Activated CD8-positive, alpha-beta memory T cell treated with anti-CD3 and anti-CD28 coated beads, Interleukin-2, amount 10 ng/mL, durations not matched to agents 7 days and 5 days (primary cell): ENCODE results near the gene APOB. TPM values are rescaled to one million over a fixed set of nuclear protein-coding genes. Genes with fewer than 3 reads are reported as not detected.

Source experiments
- ATAC-seq: fragments of 150-1000 bp; cut with Tn5 transposase; one replicate; pipeline ENCODE4 v1.10.0; 2021; ENCODE audit warnings: moderate library complexity
- CTCF ChIA-PET: fragments of 350-600 bp; sonication (Branson Sonifier 250); formaldehyde crosslinking; loops from one replicate; lab custom pipeline; 2021; ENCODE audit warnings: antibody characterized with exemption; lab: Charles Lee
- DNase-seq: peaks from one replicate; pipeline ENCODE4 v3.0.0-alpha.2; 2020
- H3K27ac Mint-ChIP-seq: one replicate; pipeline ENCODE4 v1.8.0; 2021; ENCODE audit warnings: mild to moderate bottlenecking, mixed read lengths
- H3K27me3 Mint-ChIP-seq: one replicate; pipeline ENCODE4 v1.8.0; 2021; ENCODE audit warnings: mixed read lengths
- H3K36me3 Mint-ChIP-seq: one replicate; pipeline ENCODE4 v1.8.0; 2021; ENCODE audit warnings: mild to moderate bottlenecking, mixed read lengths
- H3K4me1 Mint-ChIP-seq: one replicate; pipeline ENCODE4 v1.8.0; 2021; ENCODE audit warnings: mixed read lengths
- H3K4me3 Mint-ChIP-seq: one replicate; pipeline ENCODE4 v1.8.0; 2021; ENCODE audit warnings: mild to moderate bottlenecking, moderate library complexity, mixed read lengths
- H3K9me3 Mint-ChIP-seq: one replicate; pipeline ENCODE4 v1.8.0; 2022; ENCODE audit warnings: low read depth, mixed read lengths
- total RNA-seq, 2 experiments: library from RNA; stranded (reverse); gene quantifications; one replicate each; pipeline ENCODE4 v1.2.3, GENCODE V29; 2021

Gene APOB
- total RNA-seq, 2 experiments from 2014 or later, result not detected

- DNase-seq (no peak), ATAC-seq (no peak)
- Mint-ChIP-seq H3K27ac (no peak overlapping the region), H3K27me3 (peaks cover 8% of the 10 kb centered on the region), H3K36me3 (no peaks in the 10 kb centered on the region), H3K4me3 (no peak overlapping the region), H3K9me3 (no peaks in the 10 kb centered on the region), H3K4me1 (no peaks in the 10 kb centered on the region)
- CTCF ChIA-PET, result no interaction called here
Measured at GRCh38 chr2:21004181-21004572, 39.7 kb downstream of the APOB start.

- Mint-ChIP-seq H3K4me3 (no peak overlapping the region), H3K36me3 (no peaks in the 10 kb centered on the region), H3K27ac (no peak overlapping the region), H3K27me3 (peaks cover 8% of the 10 kb centered on the region), H3K4me1 (no peaks in the 10 kb centered on the region), H3K9me3 (no peaks in the 10 kb centered on the region)
- CTCF ChIA-PET, result no interaction called here
- DNase-seq (no peak), ATAC-seq (no peak)
Measured at GRCh38 chr2:21003572-21004180, 40.2 kb downstream of the APOB start.

- Mint-ChIP-seq H3K27ac (no peak overlapping the region), H3K9me3 (no peaks in the 10 kb centered on the region), H3K36me3 (no peaks in the 10 kb centered on the region), H3K4me3 (no peak overlapping the region), H3K27me3 (peaks cover 5% of the 10 kb centered on the region), H3K4me1 (no peaks in the 10 kb centered on the region)
- ATAC-seq (no peak), DNase-seq (no peak)
- CTCF ChIA-PET, result no interaction called here
Measured at GRCh38 chr2:21002814-21003192, 41.1 kb downstream of the APOB start.

GRCh38 chr2:21001988-21002813 lies 41.7 kb downstream of the APOB start:
- CTCF ChIA-PET, result no interaction called here
- Mint-ChIP-seq H3K4me3 (no peak overlapping the region), H3K36me3 (no peaks in the 10 kb centered on the region), H3K9me3 (no peaks in the 10 kb centered on the region), H3K27ac (no peak overlapping the region), H3K27me3 (peaks cover 5% of the 10 kb centered on the region), H3K4me1 (no peaks in the 10 kb centered on the region)
- DNase-seq (no peak), ATAC-seq (no peak)

- no peaks in the 10 kb centered on the region for H3K9me3 Mint-ChIP-seq
- H3K27ac Mint-ChIP-seq, result no peak overlapping the region
- no peaks in the 10 kb centered on the region for H3K4me1 Mint-ChIP-seq
- no peaks in the 10 kb centered on the region for H3K36me3 Mint-ChIP-seq
- H3K27me3 Mint-ChIP-seq, result no peaks in the 10 kb centered on the region
- DNase-seq (no peak), ATAC-seq (no peak)
- no peak overlapping the region for H3K4me3 Mint-ChIP-seq
- CTCF ChIA-PET, result no interaction called here
Measured at GRCh38 chr2:21001225-21001946, 42.5 kb downstream of the APOB start.

GRCh38 chr2:20999906-21000645 lies 43.8 kb downstream of the APOB start:
- CTCF ChIA-PET, result interaction anchor here (0.8 kb wide), 1 partner anchor 338 kb away, joined by 3 read pairs; no protein-coding TSS in a partner anchor
- ATAC-seq, result no peak
- Mint-ChIP-seq H3K9me3 (no peaks in the 10 kb centered on the region), H3K27me3 (no peaks in the 10 kb centered on the region), H3K36me3 (no peaks in the 10 kb centered on the region), H3K4me3 (no peak overlapping the region), H3K27ac (no peak overlapping the region), H3K4me1 (no peaks in the 10 kb centered on the region)
- DNase-seq, result no peak

GRCh38 chr2:20998972-20999905 lies 44.6 kb downstream of the APOB start:
- DNase-seq (no peak), ATAC-seq (no peak)
- Mint-ChIP-seq H3K4me1 (no peaks in the 10 kb centered on the region), H3K9me3 (no peaks in the 10 kb centered on the region), H3K36me3 (no peaks in the 10 kb centered on the region), H3K27ac (no peak overlapping the region), H3K4me3 (no peak overlapping the region), H3K27me3 (no peaks in the 10 kb centered on the region)
- CTCF ChIA-PET, result interaction anchor here (0.8 kb wide), 2 partner anchors 36 to 337 kb away, joined by 3 read pairs; no protein-coding TSS in a partner anchor

- DNase-seq (no peak), ATAC-seq (no peak)
- H3K4me3 Mint-ChIP-seq, result no peak overlapping the region
- CTCF ChIA-PET, result no interaction called here
- H3K9me3 Mint-ChIP-seq, result no peaks in the 10 kb centered on the region
- no peak overlapping the region for H3K27ac Mint-ChIP-seq
- H3K36me3 Mint-ChIP-seq, result no peaks in the 10 kb centered on the region
- H3K27me3 Mint-ChIP-seq, result no peaks in the 10 kb centered on the region
- H3K4me1 Mint-ChIP-seq, result no peaks in the 10 kb centered on the region
Measured at GRCh38 chr2:20997953-20998722, 45.7 kb downstream of the APOB start.

- no peak overlapping the region for H3K4me3 Mint-ChIP-seq
- DNase-seq (no peak), ATAC-seq (no peak)
- H3K4me1 Mint-ChIP-seq, result no peaks in the 10 kb centered on the region
- H3K27ac Mint-ChIP-seq, result no peak overlapping the region
- no peaks in the 10 kb centered on the region for H3K36me3 Mint-ChIP-seq
- H3K9me3 Mint-ChIP-seq, result no peaks in the 10 kb centered on the region
- no peaks in the 10 kb centered on the region for H3K27me3 Mint-ChIP-seq
- CTCF ChIA-PET, result no interaction called here
Measured at GRCh38 chr2:20994130-20994529, 49.7 kb downstream of the APOB start.

GRCh38 chr2:20992201-20992711 lies 51.6 kb downstream of the APOB start:
- no peak overlapping the region for H3K27ac Mint-ChIP-seq
- no peak for DNase-seq
- no peaks in the 10 kb centered on the region for H3K27me3 Mint-ChIP-seq
- H3K4me1 Mint-ChIP-seq, result no peaks in the 10 kb centered on the region
- no peak overlapping the region for H3K4me3 Mint-ChIP-seq
- CTCF ChIA-PET, result no interaction called here
- no peaks in the 10 kb centered on the region for H3K9me3 Mint-ChIP-seq
- ATAC-seq, result no peak
- no peaks in the 10 kb centered on the region for H3K36me3 Mint-ChIP-seq

- no peaks in the 10 kb centered on the region for H3K36me3 Mint-ChIP-seq
- no peak for DNase-seq
- no peaks in the 10 kb centered on the region for H3K9me3 Mint-ChIP-seq
- no peak overlapping the region for H3K27ac Mint-ChIP-seq
- no peaks in the 10 kb centered on the region for H3K4me1 Mint-ChIP-seq
- no peak for ATAC-seq
- CTCF ChIA-PET, result no interaction called here
- no peaks in the 10 kb centered on the region for H3K27me3 Mint-ChIP-seq
- H3K4me3 Mint-ChIP-seq, result no peak overlapping the region
Measured at GRCh38 chr2:20990442-20991430, 53.1 kb downstream of the APOB start.
